OCI-M2 (cell line): ENCODE data around the gene PGM5.

Experiments used
- DNase-seq: peaks from one replicate; lab custom pipeline; 2025; ENCODE audit not compliant: unreplicated experiment; lab: John Stamatoyannopoulos, UW

PGM5 gene

DNA sequence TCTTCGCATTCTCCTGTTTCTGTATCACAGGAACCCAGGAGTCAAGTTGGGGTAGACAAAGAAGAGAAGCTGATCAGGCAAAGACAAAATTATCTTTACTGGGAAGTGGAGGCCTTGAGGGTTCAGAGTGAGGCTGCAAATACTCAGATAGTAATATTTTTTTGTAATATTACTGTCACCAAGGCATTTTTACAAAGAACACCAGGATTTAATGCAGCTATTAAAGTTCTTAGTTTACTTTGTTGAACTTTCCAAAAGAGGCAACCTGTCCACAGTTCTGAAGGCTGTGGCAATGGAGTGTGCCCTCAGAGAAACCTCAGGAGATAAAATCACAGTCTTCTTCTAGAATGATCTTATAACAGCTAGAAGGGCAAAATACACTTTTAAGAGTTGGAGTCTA, 74.9 kb downstream of the PGM5 start:
- DNase-seq: no peak

DNA sequence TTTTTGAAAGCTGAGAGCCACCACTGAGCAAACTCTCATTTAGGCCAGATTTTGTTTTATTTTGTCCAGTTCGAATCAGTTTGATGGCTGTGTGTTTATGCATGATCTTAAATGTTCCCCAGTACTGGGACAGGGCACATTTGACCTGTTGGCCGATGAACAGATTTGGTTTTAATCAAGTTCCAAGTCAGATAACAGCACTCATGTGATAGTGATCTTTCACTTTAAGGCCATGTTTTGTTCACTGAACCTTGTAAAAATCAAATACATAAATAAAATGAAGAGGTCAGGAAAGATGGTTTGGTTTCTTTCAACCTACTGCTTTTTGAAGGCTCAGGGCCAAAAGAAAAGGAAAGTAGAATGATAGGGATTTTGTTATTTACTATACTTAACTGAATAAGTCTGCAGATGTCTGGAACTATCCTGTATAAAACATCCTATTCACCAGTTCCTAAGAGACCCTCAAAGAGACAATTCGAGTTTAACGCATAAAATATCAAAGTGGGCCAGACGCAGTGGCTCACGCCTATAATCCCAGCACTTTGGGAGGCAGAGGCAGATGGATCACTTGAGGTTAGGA, 77.2 kb downstream of the PGM5 start:
- DNase-seq: no peak

DNA sequence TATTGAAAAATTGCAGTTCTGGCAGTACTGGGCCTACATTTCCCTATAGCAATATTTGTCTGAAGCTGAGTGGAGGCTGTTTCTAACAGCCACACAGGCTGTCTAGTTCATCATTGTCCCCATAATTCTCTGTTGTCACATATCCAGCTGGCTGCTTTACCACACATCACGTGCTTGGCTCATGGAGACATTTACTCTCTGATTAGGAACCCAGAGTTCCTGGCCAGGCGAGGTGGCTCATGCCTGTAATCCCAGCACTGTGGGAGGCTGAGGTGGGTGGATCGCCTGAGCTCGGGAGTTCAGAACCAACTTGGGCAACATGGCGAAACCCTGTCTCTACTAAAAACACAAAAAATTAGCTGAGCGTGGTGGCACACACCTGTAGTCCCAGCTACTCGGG, 81.4 kb downstream of the PGM5 start:
- no peak for DNase-seq

DNA sequence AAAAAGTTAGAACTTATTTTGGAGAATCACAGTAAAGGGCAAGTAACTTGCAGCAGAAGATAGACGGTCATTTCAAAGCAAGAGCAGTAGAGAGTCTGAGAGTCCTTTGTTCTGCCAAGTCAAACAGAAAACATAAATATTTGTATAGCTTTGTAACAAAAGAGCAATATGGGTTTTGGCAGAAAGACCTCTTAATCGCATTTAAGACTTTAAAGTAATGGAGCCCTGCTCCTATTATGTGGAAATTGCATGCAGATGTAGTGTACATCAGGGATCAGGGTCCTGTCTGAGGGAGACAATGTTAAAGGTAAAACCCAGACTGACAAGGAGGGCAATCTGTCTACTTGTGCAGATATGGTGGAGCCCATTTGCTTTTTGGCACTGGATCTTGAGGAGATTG, 87.2 kb downstream of the PGM5 start:
- DNase-seq: no peak

DNA sequence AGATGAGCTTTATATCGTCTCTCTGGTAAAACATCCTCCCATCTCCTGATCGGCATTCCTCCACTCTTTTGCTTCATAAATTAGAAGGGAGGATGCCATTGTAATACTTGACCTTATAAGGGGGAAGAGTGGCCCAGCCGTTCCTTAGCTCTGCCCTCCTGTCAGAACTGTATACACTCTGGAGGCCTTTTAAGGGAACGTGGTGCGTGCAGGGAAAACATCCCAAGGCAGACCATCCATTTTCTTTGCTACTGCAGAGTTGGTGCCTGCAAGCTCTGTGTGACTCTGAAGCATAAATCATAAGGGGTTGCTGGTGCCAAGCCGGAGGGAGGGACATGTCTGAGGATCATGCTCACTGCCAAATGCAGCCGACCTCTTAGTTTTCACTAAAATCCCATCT, 90.4 kb downstream of the PGM5 start:
- no peak for DNase-seq

DNA sequence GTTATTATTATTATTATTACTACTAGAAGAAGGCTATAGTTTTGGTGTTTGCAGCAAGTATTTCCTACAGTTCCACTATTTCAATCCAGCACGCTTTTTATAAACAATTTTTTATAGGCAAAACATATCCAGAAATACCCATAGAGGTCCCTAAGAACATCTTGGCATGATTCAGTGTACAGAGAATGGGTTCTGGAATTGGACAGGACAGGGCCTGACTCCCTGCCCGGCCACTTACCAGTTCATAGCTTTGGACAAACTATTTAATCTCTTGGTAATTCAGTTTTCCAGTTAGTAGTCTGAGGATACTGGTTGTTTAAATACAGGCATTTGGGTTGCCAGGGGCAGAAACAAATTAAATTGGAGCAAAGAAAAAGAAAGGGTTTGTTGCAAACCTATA, 91.2 kb downstream of the PGM5 start:
- no peak for DNase-seq

DNA sequence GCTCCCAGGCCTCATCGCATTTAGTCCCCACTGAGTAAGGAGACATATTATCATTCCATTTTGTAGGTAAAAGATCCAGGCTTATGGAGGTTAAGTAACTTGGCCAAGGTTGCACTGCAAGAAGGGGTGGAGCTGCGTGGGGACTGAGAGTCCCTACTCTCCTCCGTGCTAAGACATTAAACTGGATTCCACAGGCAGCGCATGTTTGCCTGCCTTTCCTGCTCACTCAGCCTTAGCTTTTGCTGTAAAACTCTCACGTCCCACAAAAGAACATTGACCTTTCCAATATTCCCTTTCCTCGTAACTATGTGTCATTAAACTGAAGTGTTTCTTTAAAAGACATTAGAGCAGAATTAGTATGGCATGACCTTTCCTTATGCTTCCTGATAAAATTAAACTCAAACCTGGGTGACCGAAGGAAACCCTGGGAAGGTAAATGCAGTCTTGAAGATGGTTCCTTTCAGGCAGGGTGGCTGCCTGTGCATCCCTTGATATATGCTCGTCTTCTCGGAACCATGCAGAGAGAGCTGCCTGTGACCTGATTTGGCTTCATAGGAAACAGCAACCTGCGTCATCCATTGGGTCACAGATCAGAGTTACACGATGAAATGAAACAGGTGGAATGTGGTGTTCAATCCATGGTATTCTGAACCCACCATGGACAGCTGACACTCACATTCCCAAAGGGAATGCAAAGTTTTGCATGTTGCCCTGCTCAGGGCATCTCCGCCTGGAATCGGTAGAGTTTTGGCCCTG, 98.3 kb downstream of the PGM5 start:
- DNase-seq: no peak

DNA sequence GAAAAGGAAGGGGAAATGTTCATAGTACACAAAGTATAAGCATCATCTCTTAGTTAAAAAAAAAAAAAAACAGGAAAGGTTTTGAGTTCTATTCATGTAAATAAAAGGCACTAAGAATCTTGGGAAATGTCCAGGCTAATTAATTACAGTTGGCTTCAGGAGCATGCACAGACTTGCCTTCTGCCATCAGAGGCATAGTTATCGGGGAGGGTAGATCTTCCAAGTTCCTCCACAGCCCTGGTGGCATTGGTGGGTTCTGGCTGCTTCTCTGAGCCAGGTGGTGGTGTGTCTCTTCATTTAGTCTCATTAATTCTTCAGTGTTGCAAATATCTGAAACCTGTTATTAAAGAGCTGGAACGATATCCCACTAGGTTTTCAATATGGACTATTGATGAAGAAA, 99.0 kb downstream of the PGM5 start:
- no peak for DNase-seq

DNA sequence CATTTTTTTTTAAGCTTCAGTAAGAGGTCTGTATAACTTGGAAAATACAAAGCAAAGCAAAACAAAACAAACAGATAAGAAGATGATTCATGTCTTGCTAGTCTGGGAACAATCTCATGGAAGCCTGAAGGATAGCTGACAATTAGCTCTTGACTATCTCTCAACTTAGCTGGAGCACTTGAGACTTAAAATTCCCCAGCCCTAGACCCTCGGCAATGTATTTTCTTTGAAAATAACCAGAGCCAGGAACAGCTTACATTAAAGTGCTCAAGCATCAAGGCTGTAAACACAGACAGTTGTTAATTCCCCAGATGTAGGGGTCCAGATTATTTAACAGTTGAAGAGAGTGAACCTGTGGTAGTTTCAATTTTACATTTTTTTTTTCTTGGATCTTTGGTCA, 101.4 kb downstream of the PGM5 start:
- DNase-seq: no peak

DNA sequence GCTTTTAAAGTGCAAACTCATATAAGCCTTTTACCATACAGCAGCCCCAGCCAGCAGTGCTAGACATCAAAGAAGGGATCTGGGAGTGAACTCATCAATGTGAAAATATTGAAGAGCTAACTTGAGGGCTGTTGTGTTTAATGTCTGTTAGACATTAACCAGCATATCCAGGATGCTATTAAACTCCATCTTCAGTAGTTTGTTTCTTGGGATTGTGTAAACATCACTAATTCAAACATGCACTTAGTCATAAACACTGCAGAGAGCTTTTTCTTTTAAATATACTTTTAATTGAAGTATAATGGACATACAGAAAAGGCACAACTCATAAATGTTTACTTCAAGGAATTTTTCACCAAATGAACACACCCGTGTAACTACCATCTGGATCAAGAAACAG, 102.5 kb downstream of the PGM5 start:
- DNase-seq: no peak

DNA sequence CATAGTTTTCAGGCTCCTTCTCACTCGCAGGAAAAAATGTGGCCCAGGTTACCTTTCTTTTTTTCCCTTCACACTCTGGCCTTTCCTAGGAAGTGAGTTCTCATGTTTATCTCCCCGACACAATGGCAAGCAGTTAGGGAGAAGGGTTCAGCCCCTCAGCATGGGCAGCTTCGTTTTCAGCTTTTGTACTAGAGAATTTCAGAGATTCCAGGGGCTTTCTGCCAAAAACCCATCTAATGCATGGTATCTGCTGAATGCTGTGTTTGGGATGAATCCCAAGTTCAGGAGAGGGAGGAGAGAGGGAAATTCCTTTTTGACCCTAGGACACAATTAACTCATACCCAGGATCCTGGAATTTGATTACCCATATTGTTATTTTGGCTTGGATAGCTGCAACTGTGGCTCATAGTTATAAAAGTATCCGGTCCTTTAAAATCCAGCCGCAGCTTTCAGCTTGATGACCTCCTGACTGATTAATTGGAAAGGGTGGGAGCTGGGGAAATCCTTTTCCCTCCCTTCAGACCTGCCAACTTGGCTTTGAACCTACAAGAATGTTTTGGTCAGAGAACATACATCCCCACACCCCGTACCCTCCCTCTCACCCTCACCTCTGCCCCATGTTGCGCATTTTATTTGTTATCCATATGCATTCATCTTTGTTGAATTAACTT, 105.8 kb downstream of the PGM5 start:
- no peak for DNase-seq

DNA sequence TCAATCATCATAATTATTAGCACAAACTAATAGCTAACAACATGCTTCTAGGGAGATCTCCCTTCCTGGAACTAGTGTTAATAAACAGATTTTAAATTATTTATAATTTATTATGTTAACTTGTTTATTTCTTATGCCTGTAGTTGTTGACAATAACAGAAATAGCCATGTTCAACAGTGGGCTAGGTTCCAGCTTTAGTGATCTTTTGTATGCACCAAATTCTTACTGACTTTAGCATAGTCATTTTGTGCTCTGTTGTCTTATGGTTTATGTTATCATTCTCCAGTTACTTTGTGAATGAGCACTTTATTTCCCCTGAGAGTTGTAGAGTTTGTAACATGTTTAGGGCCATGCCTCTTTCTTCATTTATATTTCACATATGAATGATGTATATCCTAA, 113.7 kb downstream of the PGM5 start:
- no peak for DNase-seq

DNA sequence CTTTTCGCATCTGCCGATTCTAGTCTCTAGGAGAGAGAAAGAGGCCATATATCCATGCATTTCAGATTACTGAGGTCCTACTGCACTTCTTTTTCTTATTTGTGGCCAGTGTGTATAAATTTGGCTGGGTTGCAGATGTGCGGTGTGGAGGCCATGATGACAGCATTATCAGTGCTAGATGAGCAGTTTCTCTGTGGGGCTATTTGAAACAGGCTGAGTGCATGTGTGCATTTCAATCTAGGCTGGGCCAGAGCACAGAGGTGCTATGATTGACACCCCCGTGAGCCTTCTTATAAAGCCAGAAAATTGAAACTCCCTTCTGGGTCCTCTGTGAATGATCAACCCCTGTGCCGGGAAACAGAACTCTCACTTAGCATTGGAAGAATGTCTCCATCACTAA, 114.2 kb downstream of the PGM5 start:
- DNase-seq: no peak

DNA sequence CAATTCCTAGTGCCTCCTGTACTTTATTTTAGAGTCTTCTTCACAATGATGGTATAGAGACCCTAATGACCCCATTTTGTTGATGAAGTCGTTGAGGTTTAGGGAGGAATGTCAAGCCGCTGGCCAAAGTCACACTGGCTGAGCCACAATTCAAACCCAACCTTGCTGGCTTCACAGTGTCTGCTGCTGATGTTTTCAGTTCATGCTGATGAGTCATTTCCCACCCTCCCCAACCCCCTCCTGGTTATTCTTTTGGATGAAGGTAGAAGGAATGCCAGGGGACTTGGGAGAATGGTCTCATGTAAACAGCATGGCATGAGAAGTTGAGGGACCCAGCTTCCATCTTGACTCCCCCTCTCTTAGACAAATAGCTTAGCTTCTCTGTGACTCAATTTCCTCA, 115.7 kb downstream of the PGM5 start:
- no peak for DNase-seq

DNA sequence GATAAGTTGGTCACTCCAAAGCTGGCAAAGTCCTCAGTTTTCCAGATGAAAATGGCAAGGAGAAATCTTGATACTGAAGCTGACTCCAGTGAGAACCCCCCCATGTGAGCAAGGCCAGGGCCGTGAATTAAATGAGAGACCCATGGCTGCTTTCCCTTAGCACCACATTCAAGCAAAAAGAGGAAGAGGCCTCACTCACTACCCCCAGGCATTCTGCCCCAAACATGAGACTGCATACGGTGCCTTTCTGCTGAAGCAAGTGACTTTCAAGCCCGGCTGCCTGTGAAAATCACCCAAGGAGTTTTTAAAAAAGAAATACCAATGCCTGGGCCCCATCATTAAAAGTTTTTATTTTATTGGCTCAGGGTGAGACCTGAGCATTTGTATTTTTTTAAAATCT, 117.4 kb downstream of the PGM5 start:
- DNase-seq: no peak

DNA sequence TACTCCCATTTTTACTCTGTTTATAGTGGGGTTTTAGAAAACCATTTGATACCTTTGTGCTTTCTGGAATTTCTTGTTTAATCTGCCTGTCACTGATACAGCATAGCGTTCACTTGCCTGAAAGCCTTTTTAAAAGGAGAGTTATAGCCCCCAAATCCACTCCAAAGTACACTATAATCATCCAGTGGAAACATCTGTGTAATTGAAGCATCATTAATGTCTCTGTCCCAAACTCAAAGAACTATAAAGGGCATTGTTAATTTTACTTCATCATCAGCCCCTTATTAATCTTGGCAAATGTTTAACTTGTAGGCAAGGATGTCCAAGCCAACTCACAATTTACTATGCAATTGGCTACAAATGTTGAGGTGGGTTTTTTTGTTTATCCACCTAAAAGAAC, 120.0 kb downstream of the PGM5 start:
- DNase-seq: no peak

DNA sequence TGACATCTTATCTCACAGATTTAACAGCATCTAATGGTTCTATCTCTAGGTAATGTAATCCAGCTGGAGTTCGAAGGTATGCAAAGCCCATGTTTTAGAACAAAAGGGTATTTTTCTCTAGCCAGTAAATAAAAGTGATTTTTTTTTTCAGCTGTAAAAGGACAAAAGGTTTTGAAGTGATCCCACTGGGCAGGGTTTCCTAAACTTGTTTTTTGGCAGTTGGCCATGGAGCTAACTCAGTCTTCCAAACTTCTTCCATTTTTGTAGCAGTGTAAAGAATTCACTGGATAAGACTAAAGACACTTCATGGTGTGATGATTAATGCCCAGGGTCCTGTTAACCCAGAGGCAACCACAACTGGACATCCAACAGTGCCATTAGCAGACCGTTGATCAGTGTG, 120.4 kb downstream of the PGM5 start:
- DNase-seq: no peak

DNA sequence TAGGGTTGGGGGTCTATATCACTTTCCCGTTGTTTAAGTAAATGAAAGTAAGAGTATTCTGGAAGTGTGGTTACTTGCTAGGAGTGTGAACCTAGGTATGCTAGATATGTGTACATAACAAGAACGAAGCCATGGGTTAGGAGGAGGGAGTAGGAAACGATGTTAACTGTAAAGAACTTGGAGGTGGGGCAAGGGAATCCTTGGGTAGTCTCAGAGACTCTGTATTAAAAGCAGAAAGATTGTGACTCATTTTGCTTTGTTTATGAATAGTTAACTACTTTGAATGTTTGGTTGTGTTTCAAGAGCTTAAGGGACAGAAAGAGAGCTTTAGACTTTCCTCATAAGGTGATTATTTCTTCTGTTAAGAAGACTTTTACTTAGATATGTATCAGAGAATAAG, 124.4 kb downstream of the PGM5 start:
- no peak for DNase-seq

DNA sequence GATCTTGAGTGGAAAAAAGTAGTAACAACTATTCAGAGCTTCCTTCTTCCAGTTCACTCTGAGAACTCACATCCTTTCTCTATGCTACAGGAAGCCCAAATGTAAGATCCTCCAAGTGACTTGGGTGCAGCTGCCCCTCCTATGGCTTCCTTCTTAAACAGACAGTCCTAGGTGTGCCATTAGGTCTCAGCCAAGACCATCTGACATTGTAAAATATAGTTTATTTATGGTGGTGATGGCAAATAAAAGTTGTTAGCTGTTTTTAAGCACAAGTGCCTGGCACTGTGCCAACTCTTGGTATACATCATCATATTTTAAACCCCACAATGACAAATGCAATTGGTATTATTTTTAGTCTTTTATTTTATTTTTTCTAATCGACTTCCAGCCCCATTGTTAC, 126.1 kb downstream of the PGM5 start:
- no peak for DNase-seq

DNA sequence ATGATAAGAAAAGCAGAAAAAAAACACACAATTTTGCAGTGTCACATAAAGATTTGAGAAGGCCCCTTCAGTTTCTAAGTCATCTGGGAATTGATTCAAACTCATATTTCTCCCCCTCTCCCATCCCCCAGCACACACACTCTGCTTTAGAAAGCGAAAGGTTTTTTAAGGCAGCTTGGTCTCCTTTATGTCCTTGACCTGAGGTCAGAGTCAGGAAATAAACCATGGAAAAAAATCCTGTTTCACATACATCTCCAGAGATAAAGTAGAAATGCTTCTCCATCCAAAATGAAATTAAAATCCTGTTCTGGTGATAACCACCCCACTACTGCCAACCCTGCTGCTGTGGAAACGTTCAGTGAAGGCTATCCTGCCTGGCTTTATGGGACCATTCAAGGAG, 131.7 kb downstream of the PGM5 start:
- no peak for DNase-seq

DNA sequence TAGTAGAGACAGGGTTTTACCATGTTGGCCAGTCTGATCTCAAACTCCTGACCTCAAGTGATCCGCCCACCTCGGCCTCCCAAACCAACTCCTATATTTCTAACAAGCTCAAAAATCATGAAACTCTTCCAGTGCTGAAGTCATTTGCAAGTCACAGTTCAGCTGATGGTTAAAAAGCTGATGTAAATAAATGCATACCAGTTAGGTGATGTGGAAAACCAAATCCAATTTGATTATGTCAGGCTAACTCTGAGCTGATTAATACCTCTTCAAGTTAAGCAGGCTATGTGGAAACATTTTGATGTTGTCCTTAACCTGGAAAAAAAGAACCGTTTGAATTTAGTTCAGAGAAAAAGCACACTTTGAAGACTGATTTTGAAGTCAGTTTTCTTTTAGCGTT, 133.2 kb downstream of the PGM5 start:
- DNase-seq: no peak

DNA sequence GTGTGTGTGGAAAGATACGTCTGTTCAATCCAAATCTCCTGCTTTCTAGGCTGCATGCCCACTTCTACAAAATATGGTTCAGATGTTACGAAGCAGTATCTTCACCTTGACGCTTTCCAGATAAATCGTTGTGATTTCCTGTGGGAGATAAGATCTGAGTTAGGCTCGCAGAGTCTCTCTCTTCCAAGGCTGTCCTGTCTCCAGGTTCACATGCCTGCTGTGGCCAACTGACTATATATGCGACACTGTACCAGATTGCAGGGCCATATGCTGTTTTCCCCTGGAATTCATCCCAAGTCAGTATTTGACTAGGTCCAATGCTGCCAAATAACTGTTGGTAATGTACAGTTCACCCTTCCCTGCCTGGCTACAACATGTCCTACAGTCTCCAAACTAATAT, 136.4 kb downstream of the PGM5 start:
- DNase-seq: no peak

DNA sequence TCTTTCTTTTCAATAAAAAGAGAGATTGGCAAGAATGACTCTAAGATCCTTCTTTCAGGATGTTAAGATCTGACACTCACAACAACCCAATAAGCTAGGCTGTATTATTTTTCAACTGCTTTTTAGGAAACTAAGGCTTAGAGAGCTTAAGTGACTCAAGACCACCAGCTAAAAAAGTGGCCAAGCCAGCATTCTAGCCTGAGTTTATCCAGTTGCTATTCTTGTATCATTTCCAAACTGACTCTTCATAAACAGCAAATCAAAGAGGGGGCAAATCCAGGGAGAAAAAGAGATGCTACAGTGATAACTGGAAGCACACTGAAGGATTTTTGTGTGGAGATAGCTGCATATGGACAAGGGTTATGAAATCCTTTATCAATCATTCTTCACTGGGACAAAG, 137.1 kb downstream of the PGM5 start:
- DNase-seq: no peak
